Natural killer cell (primary cell): ENCODE data around the gene KLK11. TPM values are rescaled to one million over a fixed set of nuclear protein-coding genes. Genes with fewer than 3 reads are reported as not detected.

Experiments
- ATAC-seq, 3 donors: fragments of 150-1000 bp in 2 of 3; fragments of 200-7000 bp in 1 of 3; cut with Tn5 transposase; 1 replicate in 1 of 3; 2 replicates in 2 of 3; pipeline ENCODE4 v1.10.0; 2021; ENCODE audit warnings: mild to moderate bottlenecking in 2 of 3, moderate library complexity in 2 of 3
- DNase-seq, 2 donors: peaks; one replicate each; pipeline versions ENCODE4 v3.0.0 to v3.0.0-alpha.2; 2013 to 2021; ENCODE audit warnings: mixed read lengths in 1 of 2
- H3K27ac ChIP-seq: one replicate; pipeline ENCODE4 v1.5.1; 2013; ENCODE audit warnings: mild to moderate bottlenecking, low read length
- H3K27me3 ChIP-seq: one replicate; pipeline ENCODE4 v1.6.1; 2013; ENCODE audit warnings: low read length; ENCODE audit not compliant: control insufficient read depth, insufficient read depth
- H3K36me3 ChIP-seq: one replicate; pipeline ENCODE4 v1.6.1; 2013; ENCODE audit warnings: low read length; ENCODE audit not compliant: control insufficient read depth, insufficient read depth
- H3K4me1 ChIP-seq: one replicate; pipeline ENCODE4 v1.6.1; 2013; ENCODE audit warnings: low read length; ENCODE audit not compliant: control insufficient read depth, insufficient read depth
- H3K4me3 ChIP-seq: one replicate; pipeline ENCODE4 v1.5.1; 2013; ENCODE audit warnings: low read length
- H3K9me3 ChIP-seq: one replicate; pipeline ENCODE4 v1.6.1; 2013; ENCODE audit warnings: low read length; ENCODE audit not compliant: control insufficient read depth, insufficient read depth
- H3K27ac Mint-ChIP-seq, 2 donors: one replicate each; pipeline ENCODE4 v1.8.0; 2022; ENCODE audit warnings: mild to moderate bottlenecking in 2 of 2, mixed read lengths in 2 of 2, moderate library complexity in 1 of 2
- H3K27me3 Mint-ChIP-seq, 2 donors: one replicate each; pipeline ENCODE4 v1.8.0; 2022; ENCODE audit warnings: low read depth in 2 of 2, mixed read lengths in 2 of 2
- H3K36me3 Mint-ChIP-seq: one replicate; pipeline ENCODE4 v1.8.0; 2022; ENCODE audit warnings: mixed read lengths
- H3K4me1 Mint-ChIP-seq, 2 donors: one replicate each; pipeline ENCODE4 v1.8.0; 2022; ENCODE audit warnings: mixed read lengths in 2 of 2
- H3K4me3 Mint-ChIP-seq: one replicate; pipeline ENCODE4 v1.8.0; 2022; ENCODE audit warnings: mild to moderate bottlenecking, moderate library complexity, mixed read lengths
- H3K9me3 Mint-ChIP-seq, 2 donors: one replicate each; pipeline ENCODE4 v1.8.0; 2022; ENCODE audit warnings: mixed read lengths in 2 of 2
- CTCF ChIP-seq: fragments of 200-600 bp; IDR thresholded peaks from one replicate; pipeline ENCODE4 v1.8.0; 2022; ENCODE audit warnings: antibody characterized with exemption
- WGBS: methylation state at CpG from one replicate; pipeline ENCODE4 v1.1.7; 2013; ENCODE audit warnings: missing lambda C conversion rate; ENCODE audit not compliant: insufficient coverage; 5-methylcytosine and 5-hydroxymethylcytosine counted together
- intact Hi-C: fragments of 100-400 bp; cut with micrococcal nuclease; formaldehyde crosslinking; loops from one replicate; pipeline ENCODE4 v1.14.2; 2022
- total RNA-seq, 4 donors: library from RNA; stranded (reverse); fragments of 120-200 nt in 1 of 4; gene quantifications; one replicate each; pipeline versions ENCODE4 v1.2.3 to v1.2.4, GENCODE V29; 2013 to 2022

Gene KLK11
- total RNA-seq, 3 donors from 2014 or later (not counting 1 experiment from before 2014, with no cell fraction given), result not detected

- H3K36me3 Mint-ChIP-seq, result no peaks in the 10 kb centered on the region
- ATAC-seq (no peak), DNase-seq (no peak)
- no peaks in the 10 kb centered on the region for H3K4me1 ChIP-seq
- H3K4me3 Mint-ChIP-seq, result no peak overlapping the region
- no peak overlapping the region for H3K27ac Mint-ChIP-seq
- no peaks in the 10 kb centered on the region for H3K9me3 Mint-ChIP-seq
- H3K27ac ChIP-seq, result no peak overlapping the region
- peaks cover 0 to 6% of the 10 kb centered on the region in 2 donors for H3K4me1 Mint-ChIP-seq
- H3K9me3 ChIP-seq, result no peaks in the 10 kb centered on the region
- H3K27me3 Mint-ChIP-seq, result peaks cover 40 to 48% of the 10 kb centered on the region in 2 donors
- WGBS, result 44% methylated on average over 8 of the region's 8 CpGs
- no peak overlapping the region for H3K4me3 ChIP-seq
- TF ChIP-seq CTCF, result no peak
- intact Hi-C loops, result no loop called here
- H3K27me3 ChIP-seq, result no peaks in the 10 kb centered on the region
- H3K36me3 ChIP-seq, result no peaks in the 10 kb centered on the region
These were observed 20.0 kb downstream of the KLK11 start for GRCh38 chr19:51006406-51006805.

- Mint-ChIP-seq H3K4me3 (no peak overlapping the region), H3K9me3 (no peaks in the 10 kb centered on the region), H3K36me3 (no peaks in the 10 kb centered on the region), H3K27me3 (peaks cover 40 to 44% of the 10 kb centered on the region in 2 donors), H3K27ac (no peak overlapping the region), H3K4me1 (peaks cover 0 to 6% of the 10 kb centered on the region in 2 donors)
- Histone ChIP-seq H3K4me3 (no peak overlapping the region), H3K27ac (no peak overlapping the region), H3K36me3 (no peaks in the 10 kb centered on the region), H3K27me3 (peaks cover 5% of the 10 kb centered on the region), H3K9me3 (no peaks in the 10 kb centered on the region), H3K4me1 (no peaks in the 10 kb centered on the region)
- no peak for ATAC-seq
- 88% methylated on average over 1 of the region's 1 CpG for WGBS
- TF ChIP-seq CTCF, result no peak
- no peak for DNase-seq
- intact Hi-C loops, result no loop called here
These were observed 21.2 kb downstream of the KLK11 start for GRCh38 chr19:51005248-51005647.

- H3K4me3 ChIP-seq, result no peak overlapping the region
- no peak overlapping the region for H3K4me3 Mint-ChIP-seq
- H3K9me3 Mint-ChIP-seq, result no peaks in the 10 kb centered on the region
- H3K27ac ChIP-seq, result no peak overlapping the region
- 64% methylated on average over 7 of the region's 7 CpGs for WGBS
- peaks cover 5% of the 10 kb centered on the region for H3K27me3 ChIP-seq
- H3K4me1 ChIP-seq, result no peaks in the 10 kb centered on the region
- no peaks in the 10 kb centered on the region for H3K36me3 ChIP-seq
- no peaks in the 10 kb centered on the region for H3K36me3 Mint-ChIP-seq
- no peak for TF ChIP-seq CTCF
- H3K9me3 ChIP-seq, result no peaks in the 10 kb centered on the region
- peaks cover 40 to 41% of the 10 kb centered on the region in 2 donors for H3K27me3 Mint-ChIP-seq
- intact Hi-C loops, result no loop called here
- ATAC-seq, result no peak
- no peak overlapping the region for H3K27ac Mint-ChIP-seq
- H3K4me1 Mint-ChIP-seq, result peaks cover 0 to 6% of the 10 kb centered on the region in 2 donors
- DNase-seq, result no peak
These were observed 23.1 kb downstream of the KLK11 start for GRCh38 chr19:51003316-51003715.
